Esophagus squamous epithelium (tissue), 5 donors: ENCODE results near the gene KCTD7. TPM values are rescaled to one million over a fixed set of nuclear protein-coding genes. Genes with fewer than 3 reads are reported as not detected.
"Not testable (repeated sequence)": the region's sequence is repeated elsewhere in the genome, so short reads cannot be mapped to it uniquely, and the experiment has no call there.

ENCODE experiments used
- DNase-seq: peaks from one replicate; lab custom pipeline; 2025; lab: John Stamatoyannopoulos, UW
- H3K27ac ChIP-seq, 4 donors: fragments of 200-600 bp; sonication (generic); one replicate each; pipeline ENCODE4 v1.5.1; 2016 to 2019; ENCODE audit warnings: mild to moderate bottlenecking in 1 of 4
- H3K27me3 ChIP-seq, 4 donors: fragments of 200-600 bp; sonication (generic); 1 replicate in 3 of 4; 2 replicates in 1 of 4; pipeline versions ENCODE4 v1.5.1 to v1.6.0; 2017 to 2021; ENCODE audit warnings: antibody characterized with exemption in 1 of 4
- H3K36me3 ChIP-seq, 3 donors: fragments of 200-600 bp; sonication (generic); one replicate each; pipeline ENCODE4 v1.5.1; 2016 to 2019
- H3K4me1 ChIP-seq, 3 donors: fragments of 200-600 bp; sonication (generic); one replicate each; pipeline ENCODE4 v1.5.1; 2017 to 2019
- H3K4me3 ChIP-seq, 4 donors: fragments of 200-600 bp; sonication (generic); 1 replicate in 3 of 4; 2 replicates in 1 of 4; pipeline ENCODE4 v1.5.1; 2016 to 2019; ENCODE audit warnings: mild to moderate bottlenecking in 2 of 4, moderate library complexity in 1 of 4
- H3K9me3 ChIP-seq, 3 donors: fragments of 200-600 bp; sonication (generic); one replicate each; pipeline ENCODE4 v1.5.1; 2016 to 2019
- CTCF ChIP-seq, 6 experiments: fragments of 450-650 bp in 4 of 6; fragments of 200-600 bp in 2 of 6; sonication (generic) in 2 of 6; IDR thresholded peaks; one replicate each; pipeline ENCODE4 v1.5.1; 2016 to 2019; ENCODE audit warnings: antibody characterized with exemption in 6 of 6, mild to moderate bottlenecking in 4 of 6, moderate library complexity in 4 of 6
- POLR2A ChIP-seq, 4 donors: fragments of 450-650 bp; IDR thresholded peaks; one replicate each; pipeline ENCODE4 v1.6.1; 2017; ENCODE audit warnings: antibody characterized with exemption in 4 of 4, mild to moderate bottlenecking in 4 of 4, moderate library complexity in 3 of 4
- WGBS, 2 donors: methylation state at CpG; one replicate each; pipeline ENCODE4 v1.1.5; 2018; 5-methylcytosine and 5-hydroxymethylcytosine counted together
- intact Hi-C: fragments of 100-400 bp; cut with DNase I; formaldehyde crosslinking; loops from one replicate; pipeline ENCODE4 v1.15.0; 2022
- total RNA-seq, 4 donors: library from RNA; depleted of rRNA; stranded (reverse); fragments of >200 nt; gene quantifications; one replicate each; pipeline ENCODE4 v1.1.0, GENCODE V29; 2016
- donor health status: DM: yes; HTN: yes; CAD: no.

Gene KCTD7
- total RNA-seq, 4 donors from 2014 or later: 0.99 to 6.1 (median 3.5) TPM

GRCh38 chr7:66687186-66687585 is 58.5 kb downstream of the KCTD7 start:
- peaks cover 4 to 31% (median 14%) of the 10 kb centered on the region in 3 donors for H3K4me1 ChIP-seq
- DNase-seq: no peak
- intact Hi-C loops: loop anchor here (10.0 kb wide), 1 partner anchor 48 kb away; no protein-coding TSS in a partner anchor
- peaks cover 0 to 3% (median 0%) of the 10 kb centered on the region in 3 donors for H3K36me3 ChIP-seq
- H3K27ac ChIP-seq: no peak overlapping the region
- 100% methylated on average over 3 to 4 of the region's 5 CpGs for WGBS, 2 donors
- H3K4me3 ChIP-seq: no peak overlapping the region
- no peak for TF ChIP-seq CTCF (IDR thresholded peaks at IDR 0.05)
- TF ChIP-seq POLR2A (IDR thresholded peaks at IDR 0.05): no peak
- no peaks in the 10 kb centered on the region for H3K9me3 ChIP-seq
- H3K27me3 ChIP-seq: no peaks in the 10 kb centered on the region

GRCh38 chr7:66687672-66688071 is 59.0 kb downstream of the KCTD7 start:
- H3K9me3 ChIP-seq, H3K27ac ChIP-seq, H3K27me3 ChIP-seq, H3K4me3 ChIP-seq, DNase-seq, H3K36me3 ChIP-seq: not testable (repeated sequence)
- WGBS, 2 donors: 90 to 92% methylated on average over 6 of the region's 6 CpGs
- intact Hi-C loops: loop anchor here (10.0 kb wide), 1 partner anchor 47 kb away; no protein-coding TSS in a partner anchor
- H3K4me1 ChIP-seq: peaks cover 4 to 27% (median 14%) of the 10 kb centered on the region in 3 donors

- WGBS, 2 donors: 84 to 89% methylated on average over 2 of the region's 2 CpGs
- TF ChIP-seq CTCF (IDR thresholded peaks at IDR 0.05) (no peak), POLR2A (IDR thresholded peaks at IDR 0.05) (no peak)
- Histone ChIP-seq H3K27ac (no peak overlapping the region), H3K36me3 (peaks cover 0 to 22% (median 0%) of the 10 kb centered on the region in 3 donors), H3K27me3 (no peaks in the 10 kb centered on the region), H3K4me1 (peaks cover 0 to 17% (median 6%) of the 10 kb centered on the region in 3 donors), H3K9me3 (no peaks in the 10 kb centered on the region), H3K4me3 (no peak overlapping the region)
- DNase-seq: no peak
- intact Hi-C loops: loop anchor here (10.0 kb wide), 1 partner anchor 46 kb away; no protein-coding TSS in a partner anchor
These were observed 60.4 kb downstream of the KCTD7 start for GRCh38 chr7:66689081-66689480.

- peaks cover 0 to 34% (median 0%) of the 10 kb centered on the region in 3 donors for H3K36me3 ChIP-seq
- peak overlapping the region in 3 of 4 donors; percentile 35 to 65 (median 50) for H3K27ac ChIP-seq
- no peak overlapping the region for H3K4me3 ChIP-seq
- TF ChIP-seq POLR2A (IDR thresholded peaks at IDR 0.05) (no peak), CTCF (IDR thresholded peaks at IDR 0.05) (no peak)
- H3K9me3 ChIP-seq: no peaks in the 10 kb centered on the region
- peaks cover 10 to 24% (median 11%) of the 10 kb centered on the region in 3 donors for H3K4me1 ChIP-seq
- DNase-seq: no peak
- WGBS, 2 donors: 59 to 73% methylated on average over 3 of the region's 4 CpGs
- intact Hi-C loops: no loop called here
- no peaks in the 10 kb centered on the region for H3K27me3 ChIP-seq
These were observed 64.7 kb downstream of the KCTD7 start for GRCh38 chr7:66693331-66693730.

Other genes with a start within 250 kb of the KCTD7 start
- gene RABGEF1, start 111.9 kb downstream of the KCTD7 start, total RNA-seq: 10 to 100 TPM; 27.8 to 48.9 (median 33.5) TPM